ENCODE data around the gene ERC2. TPM values are rescaled to one million over a fixed set of nuclear protein-coding genes. Genes with fewer than 3 reads are reported as not detected.

The ERC2 gene
- total and polyA plus RNA-seq, 2 of the 13 experiments (the other 11 are each of a cell fraction or from before 2014, with no cell fraction given): 0.16 to 0.22 TPM

- Histone ChIP-seq H3K4me2 (ENCODE audit: low read depth, low read length) (no peak overlapping the region), H4K20me1 (ENCODE audit: insufficient read depth, low read length) (no peaks in the 10 kb centered on the region), H3K27ac (ENCODE audit: extremely low read length, insufficient read depth, low read length) (no peak overlapping the region), H3K9ac (ENCODE audit: insufficient read depth, low read depth, low read length) (no peak overlapping the region), H3K4me1 (ENCODE audit: insufficient read depth, low read length) (no peaks in the 10 kb centered on the region), H3K9me3 (ENCODE audit: low read length) (no peaks in the 10 kb centered on the region), H2AFZ (ENCODE audit: low read length) (no peak overlapping the region), H3K79me2 (ENCODE audit: insufficient read depth, low read length) (no peaks in the 10 kb centered on the region), H3K36me3 (replicated peaks in 1 of 2; ENCODE audit: control insufficient read depth in 1 of 2, insufficient read depth in 2 of 2, low read length in 2 of 2) (no peaks in the 10 kb centered on the region), H3K27me3 (ENCODE audit: control insufficient read depth in 1 of 2, insufficient read depth in 2 of 2, low read length in 2 of 2) (no peaks in the 10 kb centered on the region), H3K4me3 (replicated peaks in 1 of 3; ENCODE audit: insufficient read depth in 1 of 3, low read depth in 2 of 3, low read length in 3 of 3) (no peak overlapping the region)
- POLR2A ChIA-PET: no interaction called here
- TF ChIP-seq NCOA2 (CRISPR knock-in tag; IDR thresholded peaks at IDR 0.05): no peak
- no peak for TF ChIP-seq ZNF431 (CRISPR knock-in tag; IDR thresholded peaks at IDR 0.05; ENCODE audit: borderline replicate concordance, low read depth)
- no peak for TF ChIP-seq HMG20A (CRISPR knock-in tag; IDR thresholded peaks at IDR 0.05; ENCODE audit: borderline replicate concordance)
- FAIRE-seq: no peak
- no peak for ATAC-seq
- no TSS peak for BruUV-seq (replicated peaks)
- CTCF ChIA-PET (ENCODE audit: low intra/inter-chr PET ratio, low total read pairs): no interaction called here
- intact Hi-C loops (cut with micrococcal nuclease; ENCODE audit: unreplicated experiment) (no loop called here), in situ Hi-C loops (cut with HindIII; ENCODE audit: extremely low pct_ligation_motif_present, low pct_unique_long_range_greater_than_20kb) (no loop called here)
- WGBS (ENCODE audit: low lambda C conversion rate): 6% methylated on average over 1 of the region's 1 CpG
- DNase-seq (ENCODE audit: low spot score): no peak
These were observed 756.6 kb downstream of the ERC2 start for GRCh38 chr3:55711646-55712045.

DNA sequence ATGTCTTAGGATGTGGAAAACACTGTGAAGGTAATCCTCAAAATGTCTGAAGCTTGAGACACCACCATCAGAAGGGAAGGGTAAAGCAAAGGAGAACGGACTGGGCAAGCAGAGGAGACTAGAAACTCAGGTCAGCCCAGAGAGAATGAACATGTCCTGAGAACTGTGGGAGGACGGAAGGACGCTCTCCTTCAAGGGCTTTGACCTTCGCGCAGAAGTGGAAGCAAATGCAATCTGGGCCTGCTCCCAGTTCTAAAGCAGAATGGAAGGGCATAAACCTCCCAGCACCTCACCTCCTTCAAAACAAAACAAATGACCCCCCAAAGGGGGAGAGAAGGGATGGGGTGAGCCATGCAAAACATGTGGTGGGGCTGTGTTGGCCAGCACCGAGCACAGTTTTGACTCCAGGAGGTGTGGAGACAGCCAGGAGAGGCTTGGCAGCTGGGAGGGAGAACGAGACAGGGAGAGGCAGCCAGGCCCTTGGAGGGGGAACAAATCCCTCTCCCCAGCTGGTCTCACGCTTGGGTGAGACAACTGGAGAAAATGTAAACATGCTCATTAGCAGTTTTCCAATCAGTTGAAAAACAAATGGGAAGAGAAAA, 758.8 kb downstream of the ERC2 start:
- no peaks in the 10 kb centered on the region for H3K4me1 ChIP-seq (ENCODE audit: insufficient read depth, low read length)
- CTCF ChIA-PET (ENCODE audit: low intra/inter-chr PET ratio, low total read pairs): no interaction called here
- no peaks in the 10 kb centered on the region for H3K36me3 ChIP-seq (replicated peaks in 1 of 2; ENCODE audit: control insufficient read depth in 1 of 2, insufficient read depth in 2 of 2, low read length in 2 of 2)
- no peaks in the 10 kb centered on the region for H3K79me2 ChIP-seq (ENCODE audit: insufficient read depth, low read length)
- POLR2A ChIA-PET: no interaction called here
- H3K27me3 ChIP-seq (ENCODE audit: control insufficient read depth in 1 of 2, insufficient read depth in 2 of 2, low read length in 2 of 2): no peaks in the 10 kb centered on the region
- FAIRE-seq (no peak), DNase-seq (ENCODE audit: low spot score) (no peak), ATAC-seq (no peak)
- H4K20me1 ChIP-seq (ENCODE audit: insufficient read depth, low read length): no peaks in the 10 kb centered on the region
- intact Hi-C loops (cut with micrococcal nuclease; ENCODE audit: unreplicated experiment) (no loop called here), in situ Hi-C loops (cut with HindIII; ENCODE audit: extremely low pct_ligation_motif_present, low pct_unique_long_range_greater_than_20kb) (no loop called here)
- no peak overlapping the region for H3K9ac ChIP-seq (ENCODE audit: insufficient read depth, low read depth, low read length)
- H3K4me3 ChIP-seq (replicated peaks in 1 of 3; ENCODE audit: insufficient read depth in 1 of 3, low read depth in 2 of 3, low read length in 3 of 3): no peak overlapping the region
- H2AFZ ChIP-seq (ENCODE audit: low read length): no peak overlapping the region
- H3K4me2 ChIP-seq (ENCODE audit: low read depth, low read length): no peak overlapping the region
- BruUV-seq (replicated peaks): no TSS peak
- 30% methylated on average over 8 of the region's 8 CpGs for WGBS (ENCODE audit: low lambda C conversion rate)
- no peak overlapping the region for H3K27ac ChIP-seq (ENCODE audit: extremely low read length, insufficient read depth, low read length)
- no peaks in the 10 kb centered on the region for H3K9me3 ChIP-seq (ENCODE audit: low read length)
- TF ChIP-seq ZMYM4 (CRISPR knock-in tag; IDR thresholded peaks at IDR 0.05) (no peak), ZFP62 (CRISPR knock-in tag; IDR thresholded peaks at IDR 0.05) (no peak), ZNF780A (CRISPR knock-in tag; IDR thresholded peaks at IDR 0.05) (no peak), FOXA3 (CRISPR knock-in tag; IDR thresholded peaks at IDR 0.05) (no peak), CAMTA2 (CRISPR knock-in tag; IDR thresholded peaks at IDR 0.05; ENCODE audit: borderline replicate concordance) (no peak), TEAD2 (CRISPR knock-in tag; IDR thresholded peaks at IDR 0.05) (no peak), ESRRA (CRISPR knock-in tag; IDR thresholded peaks at IDR 0.05; ENCODE audit: low read depth) (no peak), HOXD1 (CRISPR knock-in tag; IDR thresholded peaks at IDR 0.05) (no peak), KLF9 (CRISPR knock-in tag; IDR thresholded peaks at IDR 0.05; ENCODE audit: low read depth) (no peak), HMG20B (CRISPR knock-in tag; conservative IDR thresholded peaks at IDR 0.05) (no peak), ZFP82 (CRISPR knock-in tag; IDR thresholded peaks at IDR 0.05; ENCODE audit: borderline replicate concordance) (no peak), ZNF224 (CRISPR knock-in tag; IDR thresholded peaks at IDR 0.05) (no peak), THAP11 (CRISPR knock-in tag; IDR thresholded peaks at IDR 0.05) (no peak), ZBTB21 (CRISPR knock-in tag; IDR thresholded peaks at IDR 0.05) (no peak)
- TF ChIP-seq, protein P1, sequence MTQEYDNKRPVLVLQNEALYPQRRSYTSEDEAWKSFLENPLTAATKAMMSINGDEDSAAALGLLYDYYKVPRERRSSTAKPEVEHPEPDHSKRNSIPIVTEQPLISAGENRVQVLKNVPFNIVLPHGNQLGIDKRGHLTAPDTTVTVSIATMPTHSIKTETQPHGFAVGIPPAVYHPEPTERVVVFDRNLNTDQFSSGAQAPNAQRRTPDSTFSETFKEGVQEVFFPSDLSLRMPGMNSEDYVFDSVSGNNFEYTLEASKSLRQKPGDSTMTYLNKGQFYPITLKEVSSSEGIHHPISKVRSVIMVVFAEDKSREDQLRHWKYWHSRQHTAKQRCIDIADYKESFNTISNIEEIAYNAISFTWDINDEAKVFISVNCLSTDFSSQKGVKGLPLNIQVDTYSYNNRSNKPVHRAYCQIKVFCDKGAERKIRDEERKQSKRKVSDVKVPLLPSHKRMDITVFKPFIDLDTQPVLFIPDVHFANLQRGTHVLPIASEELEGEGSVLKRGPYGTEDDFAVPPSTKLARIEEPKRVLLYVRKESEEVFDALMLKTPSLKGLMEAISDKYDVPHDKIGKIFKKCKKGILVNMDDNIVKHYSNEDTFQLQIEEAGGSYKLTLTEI (CRISPR knock-in tag; conservative IDR thresholded peaks at IDR 0.05): no peak
- TF ChIP-seq, protein P2, sequence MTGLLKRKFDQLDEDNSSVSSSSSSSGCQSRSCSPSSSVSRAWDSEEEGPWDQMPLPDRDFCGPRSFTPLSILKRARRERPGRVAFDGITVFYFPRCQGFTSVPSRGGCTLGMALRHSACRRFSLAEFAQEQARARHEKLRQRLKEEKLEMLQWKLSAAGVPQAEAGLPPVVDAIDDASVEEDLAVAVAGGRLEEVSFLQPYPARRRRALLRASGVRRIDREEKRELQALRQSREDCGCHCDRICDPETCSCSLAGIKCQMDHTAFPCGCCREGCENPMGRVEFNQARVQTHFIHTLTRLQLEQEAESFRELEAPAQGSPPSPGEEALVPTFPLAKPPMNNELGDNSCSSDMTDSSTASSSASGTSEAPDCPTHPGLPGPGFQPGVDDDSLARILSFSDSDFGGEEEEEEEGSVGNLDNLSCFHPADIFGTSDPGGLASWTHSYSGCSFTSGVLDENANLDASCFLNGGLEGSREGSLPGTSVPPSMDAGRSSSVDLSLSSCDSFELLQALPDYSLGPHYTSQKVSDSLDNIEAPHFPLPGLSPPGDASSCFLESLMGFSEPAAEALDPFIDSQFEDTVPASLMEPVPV (CRISPR knock-in tag; IDR thresholded peaks at IDR 0.05): no peak
